Endothelial cell of umbilical vein (primary cell): ENCODE measurements around the gene EPN2.

Source experiments
- CTCF ChIP-seq, 2 donors: IDR thresholded peaks; 1 replicate in 1 of 2; 2 replicates in 1 of 2; pipeline ENCODE4 v1.5.1; 2011; ENCODE audit warnings: low read length in 2 of 2, mild to moderate bottlenecking in 2 of 2, moderate library complexity in 2 of 2, control low read depth in 1 of 2, inconsistent platforms in 1 of 2, low read depth in 1 of 2; ENCODE audit not compliant: insufficient read depth in 1 of 2; ENCODE audit errors: extremely low read depth in 1 of 2
- EZH2 ChIP-seq: IDR thresholded peaks from 2 replicates; pipeline ENCODE4 v1.6.1; 2012; ENCODE audit warnings: borderline replicate concordance, low read depth, mild to moderate bottlenecking, moderate library complexity, low read length, inconsistent platforms; ENCODE audit not compliant: severe bottlenecking
- FOS ChIP-seq: IDR thresholded peaks from 2 replicates; pipeline ENCODE4 v1.6.1; 2011; ENCODE audit warnings: mild to moderate bottlenecking, low read length, moderate library complexity, borderline replicate concordance; ENCODE audit not compliant: insufficient read depth
- GATA2 ChIP-seq: IDR thresholded peaks from 2 replicates; pipeline ENCODE4 v1.7.0; 2011; ENCODE audit warnings: low read depth, mild to moderate bottlenecking, moderate library complexity, mixed read lengths, low read length; ENCODE audit not compliant: insufficient read length, insufficient read depth
- MYC ChIP-seq: IDR thresholded peaks from one replicate; pipeline ENCODE4 v1.6.1; 2011; ENCODE audit warnings: mild to moderate bottlenecking, low read depth, low read length
- POLR2A ChIP-seq: IDR thresholded peaks from 2 replicates; pipeline ENCODE4 v1.6.1; 2012; ENCODE audit warnings: low read depth, mild to moderate bottlenecking, control low read depth, low read length
- POLR2AphosphoS5 ChIP-seq: IDR thresholded peaks from 2 replicates; pipeline ENCODE4 v1.6.1; 2012; ENCODE audit warnings: low read depth, mild to moderate bottlenecking, control low read depth, low read length, moderate library complexity; ENCODE audit not compliant: insufficient read depth
- TF ChIP-seq, protein P1 (sequence below): IDR thresholded peaks from 2 replicates; pipeline ENCODE4 v1.6.1; 2011; ENCODE audit not compliant: insufficient read depth, insufficient read length

- TF ChIP-seq POLR2AphosphoS5 (no peak), CTCF (IDR thresholded peaks at IDR 0.05; ENCODE audit: extremely low read depth in 1 of 2, insufficient read depth in 1 of 2, low read depth in 1 of 2, low read length in 2 of 2) (no peak), GATA2 (no peak), EZH2 (no peak), MYC (no peak), POLR2A (no peak), FOS (no peak)
- TF ChIP-seq, protein P1, sequence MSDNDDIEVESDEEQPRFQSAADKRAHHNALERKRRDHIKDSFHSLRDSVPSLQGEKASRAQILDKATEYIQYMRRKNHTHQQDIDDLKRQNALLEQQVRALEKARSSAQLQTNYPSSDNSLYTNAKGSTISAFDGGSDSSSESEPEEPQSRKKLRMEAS = no peak
These were observed 59.9 kb downstream of the EPN2 start for GRCh38 chr17:19296786-19297778.
